ENCODE results near the gene USP53.

The USP53 gene

DNA sequence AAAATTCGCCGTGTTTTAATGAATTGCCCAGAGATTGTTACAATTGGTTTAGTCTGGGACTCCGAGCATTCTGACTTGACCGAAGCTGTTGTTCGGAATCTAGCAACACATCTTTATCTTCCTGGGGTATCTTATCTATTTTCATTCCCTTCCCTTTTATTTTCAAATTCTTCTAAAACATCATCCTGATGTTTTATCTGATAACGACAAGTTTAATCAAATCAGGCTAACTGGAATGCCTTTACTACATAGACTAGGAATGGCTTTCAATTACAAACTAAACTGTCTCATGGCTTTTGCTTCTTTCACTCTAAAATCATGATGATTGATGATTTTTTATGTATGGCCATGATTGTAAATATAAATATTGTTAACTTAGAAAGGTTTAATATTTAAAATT, 48.0 kb downstream of the USP53 start:
- Histone ChIP-seq H3K4me2 (ENCODE audit: insufficient read depth, low read length) (no peak overlapping the region), H4K20me1 (ENCODE audit: insufficient read depth, low read length) (no peaks in the 10 kb centered on the region), H3K79me2 (ENCODE audit: insufficient read depth, low read length) (no peaks in the 10 kb centered on the region), H2AFZ (ENCODE audit: low read depth, low read length) (no peak overlapping the region), H3K27me3 (ENCODE audit: insufficient read depth, low read length, poor library complexity) (no peaks in the 10 kb centered on the region), H3K27ac (ENCODE audit: low read length) (no peak overlapping the region), H3K4me1 (ENCODE audit: insufficient read depth, low read length) (no peaks in the 10 kb centered on the region), H3K36me3 (ENCODE audit: insufficient read depth, low read length) (no peaks in the 10 kb centered on the region), H3K4me3 (ENCODE audit: low read depth in 1 of 2, low read length in 2 of 2) (no peak overlapping the region), H3K9ac (ENCODE audit: low read depth, low read length) (no peak overlapping the region), H3K9me3 (ENCODE audit: insufficient read depth, low read length, severe bottlenecking) (no peaks in the 10 kb centered on the region)
- DNase-seq (no peak), ATAC-seq (ENCODE audit: insufficient read depth, low read depth) (no peak)
- TF ChIP-seq, protein P1, sequence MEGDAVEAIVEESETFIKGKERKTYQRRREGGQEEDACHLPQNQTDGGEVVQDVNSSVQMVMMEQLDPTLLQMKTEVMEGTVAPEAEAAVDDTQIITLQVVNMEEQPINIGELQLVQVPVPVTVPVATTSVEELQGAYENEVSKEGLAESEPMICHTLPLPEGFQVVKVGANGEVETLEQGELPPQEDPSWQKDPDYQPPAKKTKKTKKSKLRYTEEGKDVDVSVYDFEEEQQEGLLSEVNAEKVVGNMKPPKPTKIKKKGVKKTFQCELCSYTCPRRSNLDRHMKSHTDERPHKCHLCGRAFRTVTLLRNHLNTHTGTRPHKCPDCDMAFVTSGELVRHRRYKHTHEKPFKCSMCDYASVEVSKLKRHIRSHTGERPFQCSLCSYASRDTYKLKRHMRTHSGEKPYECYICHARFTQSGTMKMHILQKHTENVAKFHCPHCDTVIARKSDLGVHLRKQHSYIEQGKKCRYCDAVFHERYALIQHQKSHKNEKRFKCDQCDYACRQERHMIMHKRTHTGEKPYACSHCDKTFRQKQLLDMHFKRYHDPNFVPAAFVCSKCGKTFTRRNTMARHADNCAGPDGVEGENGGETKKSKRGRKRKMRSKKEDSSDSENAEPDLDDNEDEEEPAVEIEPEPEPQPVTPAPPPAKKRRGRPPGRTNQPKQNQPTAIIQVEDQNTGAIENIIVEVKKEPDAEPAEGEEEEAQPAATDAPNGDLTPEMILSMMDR (IDR thresholded peaks at IDR 0.05; ENCODE audit: borderline replicate concordance, extremely low read depth, low read length, poor library complexity, severe bottlenecking), result no peak
- no peak for TF ChIP-seq EZH2 (IDR thresholded peaks at IDR 0.05; ENCODE audit: borderline replicate concordance, low read depth, low read length, severe bottlenecking)

DNA sequence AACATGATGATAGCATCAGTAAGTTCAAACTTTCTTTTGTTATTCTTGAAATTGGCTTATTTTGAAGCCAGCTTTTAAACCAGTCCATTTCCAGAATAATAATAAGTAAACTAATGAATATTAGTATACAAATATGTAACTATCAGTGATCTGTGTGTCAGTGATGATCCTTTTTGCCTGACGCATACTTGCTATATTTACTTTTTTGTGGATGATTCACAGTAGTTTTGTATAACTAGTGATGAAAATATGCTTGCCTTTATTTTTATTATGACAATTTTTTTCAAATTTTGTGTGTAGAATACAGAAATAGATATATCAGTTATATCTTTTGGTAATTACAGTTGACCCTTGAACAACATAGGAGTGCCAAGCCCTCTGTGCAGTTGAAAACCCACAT, 49.5 kb downstream of the USP53 start:
- no peak overlapping the region for H3K4me3 ChIP-seq (ENCODE audit: low read depth in 1 of 2, low read length in 2 of 2)
- TF ChIP-seq, protein P1 (IDR thresholded peaks at IDR 0.05; ENCODE audit: borderline replicate concordance, extremely low read depth, low read length, poor library complexity, severe bottlenecking), result no peak
- TF ChIP-seq EZH2 (IDR thresholded peaks at IDR 0.05; ENCODE audit: borderline replicate concordance, low read depth, low read length, severe bottlenecking), result no peak
- H2AFZ ChIP-seq (ENCODE audit: low read depth, low read length), result no peak overlapping the region

DNA sequence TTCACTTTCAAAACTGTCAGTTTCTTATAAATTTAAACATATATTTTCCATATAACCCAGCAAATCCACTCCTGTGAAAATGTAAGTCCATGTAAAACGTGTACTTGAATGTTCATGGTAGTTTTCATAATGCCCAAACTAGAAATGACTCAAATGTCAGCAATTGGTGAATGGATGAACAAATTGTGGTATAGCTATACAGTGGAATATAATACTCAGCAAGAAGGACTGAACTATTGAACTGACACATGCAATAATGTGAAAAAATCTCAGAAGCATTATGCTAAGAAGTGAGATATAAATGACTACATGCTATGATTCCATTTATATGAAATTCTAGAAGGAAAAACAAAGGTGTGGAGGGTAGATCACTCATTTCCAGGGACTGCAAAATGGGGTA, 52.2 kb downstream of the USP53 start:
- Histone ChIP-seq H3K79me2 (ENCODE audit: insufficient read depth, low read length) (no peaks in the 10 kb centered on the region), H3K9ac (ENCODE audit: low read depth, low read length) (no peak overlapping the region), H3K27me3 (ENCODE audit: insufficient read depth, low read length, poor library complexity) (no peaks in the 10 kb centered on the region), H3K9me3 (ENCODE audit: insufficient read depth, low read length, severe bottlenecking) (no peaks in the 10 kb centered on the region), H2AFZ (ENCODE audit: low read depth, low read length) (no peak overlapping the region), H3K27ac (ENCODE audit: low read length) (no peak overlapping the region), H4K20me1 (ENCODE audit: insufficient read depth, low read length) (no peaks in the 10 kb centered on the region), H3K36me3 (ENCODE audit: insufficient read depth, low read length) (no peaks in the 10 kb centered on the region), H3K4me2 (ENCODE audit: insufficient read depth, low read length) (no peak overlapping the region), H3K4me1 (ENCODE audit: insufficient read depth, low read length) (no peaks in the 10 kb centered on the region), H3K4me3 (ENCODE audit: low read depth in 1 of 2, low read length in 2 of 2) (no peak overlapping the region)
- TF ChIP-seq, protein P1 (IDR thresholded peaks at IDR 0.05; ENCODE audit: borderline replicate concordance, extremely low read depth, low read length, poor library complexity, severe bottlenecking), result no peak
- no peak for TF ChIP-seq EZH2 (IDR thresholded peaks at IDR 0.05; ENCODE audit: borderline replicate concordance, low read depth, low read length, severe bottlenecking)
- no peak for DNase-seq
- no peak for ATAC-seq (ENCODE audit: insufficient read depth, low read depth)

More for the DNA sequence above, 49.5 kb downstream of the USP53 start:
- no peak overlapping the region for H3K27ac ChIP-seq (ENCODE audit: low read length)
- DNase-seq, result no peak
- no peaks in the 10 kb centered on the region for H3K4me1 ChIP-seq (ENCODE audit: insufficient read depth, low read length)
- no peak for ATAC-seq (ENCODE audit: insufficient read depth, low read depth)
- no peak overlapping the region for H3K9ac ChIP-seq (ENCODE audit: low read depth, low read length)
- no peaks in the 10 kb centered on the region for H3K79me2 ChIP-seq (ENCODE audit: insufficient read depth, low read length)
- H4K20me1 ChIP-seq (ENCODE audit: insufficient read depth, low read length), result no peaks in the 10 kb centered on the region
- H3K36me3 ChIP-seq (ENCODE audit: insufficient read depth, low read length), result no peaks in the 10 kb centered on the region
- no peaks in the 10 kb centered on the region for H3K27me3 ChIP-seq (ENCODE audit: insufficient read depth, low read length, poor library complexity)
- no peak overlapping the region for H3K4me2 ChIP-seq (ENCODE audit: insufficient read depth, low read length)
- H3K9me3 ChIP-seq (ENCODE audit: insufficient read depth, low read length, severe bottlenecking), result no peaks in the 10 kb centered on the region

DNA sequence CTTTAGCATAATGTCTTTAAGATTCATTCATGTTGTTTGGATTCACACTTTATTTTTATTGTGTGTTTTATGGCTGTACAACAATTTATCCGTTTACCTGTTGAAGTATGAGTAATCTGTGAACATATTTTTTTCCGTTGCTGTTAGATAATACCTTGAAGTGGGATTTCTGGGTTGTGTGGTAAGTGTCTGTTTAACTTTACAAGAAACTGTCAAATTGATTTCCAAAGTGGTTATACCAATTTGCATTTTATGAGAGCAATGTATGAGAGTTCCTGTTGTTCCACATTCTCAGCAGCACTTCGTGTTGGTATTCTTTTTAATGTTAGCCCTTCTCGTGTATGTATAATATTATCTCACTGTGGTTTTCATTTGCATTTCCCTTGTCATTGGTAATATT, 53.6 kb downstream of the USP53 start:
- H3K9me3 ChIP-seq (ENCODE audit: insufficient read depth, low read length, severe bottlenecking), result no peaks in the 10 kb centered on the region
- H3K36me3 ChIP-seq (ENCODE audit: insufficient read depth, low read length), result no peaks in the 10 kb centered on the region
- H3K27me3 ChIP-seq (ENCODE audit: insufficient read depth, low read length, poor library complexity), result no peaks in the 10 kb centered on the region
- no peak overlapping the region for H3K27ac ChIP-seq (ENCODE audit: low read length)
- DNase-seq, result no peak
- H2AFZ ChIP-seq (ENCODE audit: low read depth, low read length), result no peak overlapping the region
- ATAC-seq (ENCODE audit: insufficient read depth, low read depth), result no peak
- TF ChIP-seq EZH2 (IDR thresholded peaks at IDR 0.05; ENCODE audit: borderline replicate concordance, low read depth, low read length, severe bottlenecking), result no peak
- TF ChIP-seq, protein P1 (IDR thresholded peaks at IDR 0.05; ENCODE audit: borderline replicate concordance, extremely low read depth, low read length, poor library complexity, severe bottlenecking), result no peak
- H3K79me2 ChIP-seq (ENCODE audit: insufficient read depth, low read length), result no peaks in the 10 kb centered on the region
- no peak overlapping the region for H3K9ac ChIP-seq (ENCODE audit: low read depth, low read length)
- H3K4me2 ChIP-seq (ENCODE audit: insufficient read depth, low read length), result no peak overlapping the region
- H3K4me3 ChIP-seq (ENCODE audit: low read depth in 1 of 2, low read length in 2 of 2), result no peak overlapping the region
- H4K20me1 ChIP-seq (ENCODE audit: insufficient read depth, low read length), result no peaks in the 10 kb centered on the region
- H3K4me1 ChIP-seq (ENCODE audit: insufficient read depth, low read length), result no peaks in the 10 kb centered on the region

Measured in DND-41 (cell line).